Endodermal cell (in vitro differentiated cells): ENCODE measurements around the gene TRIM3. TPM values are rescaled to one million over a fixed set of nuclear protein-coding genes. Genes with fewer than 3 reads are reported as not detected.
A peak's percentile ranks its signal among the peaks of the same experiment; 100 is the strongest.

Experiments
- DNase-seq: peaks from one replicate; pipeline ENCODE4 v3.0.0-alpha.2; 2017
- H3K27ac ChIP-seq: 2 replicates; pipeline ENCODE4 v1.5.1; 2013; ENCODE audit warnings: mild to moderate bottlenecking, low read depth, low read length, moderate library complexity
- H3K27me3 ChIP-seq: 2 replicates; pipeline ENCODE4 v1.6.1; 2013; ENCODE audit warnings: mild to moderate bottlenecking, low read length, moderate library complexity; ENCODE audit not compliant: insufficient read depth, control insufficient read depth, poor library complexity, severe bottlenecking
- H3K36me3 ChIP-seq: 2 replicates; pipeline ENCODE4 v1.7.0; 2013; ENCODE audit warnings: mild to moderate bottlenecking, low read length, moderate library complexity; ENCODE audit not compliant: control insufficient read depth, insufficient read depth
- H3K4me1 ChIP-seq: one replicate; pipeline ENCODE4 v1.7.0; 2013; ENCODE audit warnings: low read length; ENCODE audit not compliant: control insufficient read depth, insufficient read depth
- H3K4me3 ChIP-seq: 2 replicates; pipeline ENCODE4 v1.5.1; 2013; ENCODE audit warnings: mild to moderate bottlenecking, low read length, moderate library complexity
- H3K9ac ChIP-seq: 2 replicates; pipeline ENCODE4 v1.6.1; 2013; ENCODE audit warnings: mild to moderate bottlenecking, low read length, moderate library complexity; ENCODE audit not compliant: poor library complexity, severe bottlenecking; ENCODE audit errors: extremely low read depth
- H3K9me3 ChIP-seq: 2 replicates; pipeline ENCODE4 v1.6.1; 2013; ENCODE audit warnings: mild to moderate bottlenecking, low read length, moderate library complexity; ENCODE audit not compliant: control insufficient read depth
- H3K27ac Mint-ChIP-seq: 2 replicates; pipeline ENCODE4 v1.8.0; 2020; ENCODE audit warnings: mixed read lengths
- H3K27me3 Mint-ChIP-seq: 2 replicates; pipeline ENCODE4 v1.8.0; 2021; ENCODE audit warnings: mild to moderate bottlenecking, mixed read lengths; ENCODE audit not compliant: insufficient read depth
- H3K36me3 Mint-ChIP-seq: 2 replicates; pipeline ENCODE4 v1.8.0; 2020; ENCODE audit warnings: low read depth, mixed read lengths
- H3K4me1 Mint-ChIP-seq: 2 replicates; pipeline ENCODE4 v1.8.0; 2020; ENCODE audit warnings: mixed read lengths
- H3K4me3 Mint-ChIP-seq: 2 replicates; pipeline ENCODE4 v1.8.0; 2020; ENCODE audit warnings: mild to moderate bottlenecking, moderate library complexity, mixed read lengths
- H3K9me3 Mint-ChIP-seq: 2 replicates; pipeline ENCODE4 v1.8.0; 2020; ENCODE audit warnings: mild to moderate bottlenecking, mixed read lengths
- CTCF ChIP-seq: fragments of 200-600 bp; sonication (generic); conservative IDR thresholded peaks from 2 replicates; pipeline ENCODE4 v1.5.0; 2021; ENCODE audit warnings: antibody characterized with exemption, mild to moderate bottlenecking
- WGBS, 2 experiments: methylation state at CpG; one replicate each; pipeline versions ENCODE4 v1.1.5 to v1.1.7; 2013; ENCODE audit warnings: missing lambda C conversion rate in 2 of 2, mixed read lengths in 1 of 2; ENCODE audit not compliant: insufficient coverage in 1 of 2, insufficient read length in 1 of 2; 5-methylcytosine and 5-hydroxymethylcytosine counted together
- total RNA-seq, 2 donors: library from RNA; stranded (reverse); fragmentation: NEBNext Ultra II Directional in 1 of 2; extraction: Animal tissue kit (Norgen Biotek cat#: 25700) in 1 of 2; gene quantifications; 2 replicates in 1 of 2; 3 replicates in 1 of 2; pipeline ENCODE4 v1.2.1, GENCODE V29; 2021

The TRIM3 gene
- total RNA-seq, 2 donors from 2014 or later, result 13.0 to 18.0 TPM

- peaks cover 27% of the 10 kb centered on the region for H3K27me3 Mint-ChIP-seq
- TF ChIP-seq CTCF, result no peak
Measured at GRCh38 chr11:6427516-6427915, 46.2 kb downstream of the TRIM3 start.

GRCh38 chr11:6420677-6421076 is 53.1 kb downstream of the TRIM3 start:
- no peak overlapping the region for H3K9ac ChIP-seq
- H3K27ac ChIP-seq, result no peak overlapping the region
- H3K36me3 ChIP-seq, result no peaks in the 10 kb centered on the region
- H3K27me3 Mint-ChIP-seq, result peaks cover 49% of the 10 kb centered on the region
- no peak overlapping the region for H3K27ac Mint-ChIP-seq
- 85 to 86% methylated on average over 2 to 3 of the region's 3 CpGs for whole genome bisulfite sequencing, 2 experiments
- H3K27me3 ChIP-seq, result peaks cover 38% of the 10 kb centered on the region
- H3K4me1 ChIP-seq, result no peaks in the 10 kb centered on the region
- H3K9me3 ChIP-seq, result no peaks in the 10 kb centered on the region
- no peaks in the 10 kb centered on the region for H3K9me3 Mint-ChIP-seq
- H3K36me3 Mint-ChIP-seq, result no peaks in the 10 kb centered on the region
- no peaks in the 10 kb centered on the region for H3K4me1 Mint-ChIP-seq
- no peak for DNase-seq
- TF ChIP-seq CTCF, result no peak
- no peak overlapping the region for H3K4me3 Mint-ChIP-seq
- H3K4me3 ChIP-seq, result no peak overlapping the region

More at GRCh38 chr11:6427516-6427915, 46.2 kb downstream of the TRIM3 start:
- peak; percentile 35 for DNase-seq
- no peak overlapping the region for H3K4me3 ChIP-seq
- no peak overlapping the region for H3K4me3 Mint-ChIP-seq
- peaks cover 1% of the 10 kb centered on the region for H3K36me3 Mint-ChIP-seq
- H3K27ac Mint-ChIP-seq, result no peak overlapping the region
- H3K27ac ChIP-seq, result no peak overlapping the region
- no peaks in the 10 kb centered on the region for H3K4me1 ChIP-seq
- H3K4me1 Mint-ChIP-seq, result peaks cover 2% of the 10 kb centered on the region
- no peaks in the 10 kb centered on the region for H3K36me3 ChIP-seq
- peaks cover 20% of the 10 kb centered on the region for H3K27me3 ChIP-seq
- no peaks in the 10 kb centered on the region for H3K9me3 Mint-ChIP-seq
- H3K9me3 ChIP-seq, result no peaks in the 10 kb centered on the region
- no peak overlapping the region for H3K9ac ChIP-seq

- Histone ChIP-seq H3K9me3 (no peaks in the 10 kb centered on the region), H3K27ac (no peak within 1 kb of the TSS), H3K9ac (peak within 1 kb of the TSS; percentile 56), H3K27me3 (peaks cover 34% of the 10 kb centered on the region), H3K4me3 (peak within 1 kb of the TSS; percentile 80), H3K36me3 (no peaks in the 10 kb centered on the region), H3K4me1 (no peaks in the 10 kb centered on the region)
- DNase-seq, result no peak
- H3K4me1 Mint-ChIP-seq, result no peaks in the 10 kb centered on the region
- H3K27me3 Mint-ChIP-seq, result peaks cover 37% of the 10 kb centered on the region
- H3K4me3 Mint-ChIP-seq, result no peak within 1 kb of the TSS
- no peaks in the 10 kb centered on the region for H3K36me3 Mint-ChIP-seq
- H3K27ac Mint-ChIP-seq, result no peak within 1 kb of the TSS
- WGBS, 2 experiments, result 0 to 1% methylated on average over 12 to 74 of the region's 75 CpGs
- no peak for TF ChIP-seq CTCF
- no peaks in the 10 kb centered on the region for H3K9me3 Mint-ChIP-seq
Measured at GRCh38 chr11:6419009-6419631, 54.6 kb downstream of the TRIM3 start, which contains the start of gene APBB1. Gene APBB1 (minus strand): TSS chr11:6419094. CDS start chr11:6411347, 7,747 bp downstream.
